PC-3 (cell line): ENCODE data around the gene C10orf95. TPM values are rescaled to one million over a fixed set of nuclear protein-coding genes. Genes with fewer than 3 reads are reported as not detected.
A peak's percentile ranks its signal among the peaks of the same experiment; 100 is the strongest.

Experiments
- ATAC-seq: fragments of 200-7000 bp; cut with Tn5 transposase; 2 replicates; pipeline ENCODE4 v1.9.1; 2020; ENCODE audit warnings: mild to moderate bottlenecking, moderate library complexity
- BruUV-seq: library from RNA; stranded (reverse); fragments of 400-500 nt; replicated peaks from 2 replicates; lab custom pipeline; 2021; lab: Mats Ljungman, UMichigan
- CTCF ChIA-PET: fragments of 300-600 bp; sonication (Branson Sonifier 250); formaldehyde crosslinking; loops from one replicate; lab custom pipeline; 2022; ENCODE audit warnings: antibody characterized with exemption; lab: Charles Lee
- POLR2A ChIA-PET: fragments of 300-600 bp; sonication (Branson Sonifier 250); formaldehyde crosslinking; loops from one replicate; lab custom pipeline; 2022; ENCODE audit warnings: antibody characterized with exemption; ENCODE audit not compliant: unreplicated experiment; lab: Charles Lee
- DNase-seq: peaks from one replicate; pipeline ENCODE4 v3.0.0-alpha.2; 2015
- H2AFZ ChIP-seq: fragments of 300-600 bp; sonication (generic); 2 replicates; pipeline ENCODE4 v1.6.0; 2016; ENCODE audit warnings: antibody characterized with exemption, low read length
- H3F3A ChIP-seq: fragments of 300-600 bp; sonication (generic); one replicate; pipeline ENCODE4 v1.6.0; 2017; ENCODE audit warnings: antibody characterized with exemption, low read length, control low read depth, mild to moderate bottlenecking; ENCODE audit not compliant: unreplicated experiment
- H3K27ac ChIP-seq: fragments of 300-600 bp; sonication (generic); 2 replicates; pipeline ENCODE4 v1.5.1; 2016; ENCODE audit warnings: mild to moderate bottlenecking, low read length
- H3K27me3 ChIP-seq: fragments of 300-600 bp; sonication (generic); 2 replicates; pipeline ENCODE4 v1.6.1; 2016; ENCODE audit warnings: low read length, mixed read lengths
- H3K36me3 ChIP-seq: fragments of 300-600 bp; sonication (generic); 2 replicates; pipeline ENCODE4 v1.6.1; 2016; ENCODE audit warnings: low read depth, mixed run types, low read length, mixed read lengths
- H3K4me1 ChIP-seq: fragments of 300-600 bp; sonication (generic); 2 replicates; pipeline ENCODE4 v1.5.1; 2016; ENCODE audit warnings: low read length; ENCODE audit not compliant: insufficient read depth
- H3K4me2 ChIP-seq: fragments of 300-600 bp; sonication (generic); 2 replicates; pipeline ENCODE4 v1.6.0; 2016; ENCODE audit warnings: low read length
- H3K4me3 ChIP-seq: fragments of 300-600 bp; sonication (generic); 2 replicates; pipeline ENCODE4 v1.5.1; 2016; ENCODE audit warnings: mild to moderate bottlenecking, low read length, mixed read lengths
- H3K79me2 ChIP-seq: fragments of 300-600 bp; sonication (generic); 2 replicates; pipeline ENCODE4 v1.6.1; 2017; ENCODE audit warnings: low read length, mixed read lengths
- H3K9ac ChIP-seq: fragments of 300-600 bp; sonication (generic); 2 replicates; pipeline ENCODE4 v1.6.0; 2016; ENCODE audit warnings: mild to moderate bottlenecking, low read length
- H3K9me2 ChIP-seq: fragments of 300-600 bp; sonication (generic); replicated peaks from 2 replicates; pipeline ENCODE4 v1.6.1; 2016; ENCODE audit warnings: mixed run types, low read length, mixed read lengths
- H3K9me3 ChIP-seq: fragments of 300-600 bp; sonication (generic); 2 replicates; pipeline ENCODE4 v1.6.1; 2016; ENCODE audit warnings: low read length, mixed read lengths
- H4K20me1 ChIP-seq: fragments of 300-600 bp; sonication (generic); 2 replicates; pipeline ENCODE4 v1.6.1; 2016; ENCODE audit warnings: low read length, mixed read lengths
- CTCF ChIP-seq: fragments of 300-600 bp; sonication (generic); conservative IDR thresholded peaks from 2 replicates; pipeline ENCODE4 v1.5.1; 2017; ENCODE audit warnings: antibody characterized with exemption, low read depth, mild to moderate bottlenecking, low read length
- EZH2 ChIP-seq: fragments of 300-600 bp; sonication (generic); IDR thresholded peaks from one replicate; pipeline ENCODE4 v1.6.1; 2017; ENCODE audit warnings: antibody characterized with exemption, mild to moderate bottlenecking, low read length; ENCODE audit not compliant: unreplicated experiment
- EZH2phosphoT487 ChIP-seq: fragments of 300-600 bp; sonication (generic); IDR thresholded peaks from 2 replicates; pipeline ENCODE4 v1.6.1; 2018; ENCODE audit warnings: mild to moderate bottlenecking, antibody characterized with exemption, low read length, borderline replicate concordance
- intact Hi-C: fragments of 100-400 bp; cut with micrococcal nuclease; formaldehyde crosslinking; loops from 2 replicates; pipeline ENCODE4 v1.9.0; 2023
- total RNA-seq: library from RNA; depleted of rRNA; stranded (reverse); fragments of >200 nt; gene quantifications from 2 replicates; pipeline ENCODE4 v1.2.3, GENCODE V29; 2014

C10orf95 gene
- total RNA-seq, 1 experiment from 2014 or later, result 1.9 TPM

GRCh38 chr10:102424916-102425315 is 26.4 kb downstream of the C10orf95 start:
- Histone ChIP-seq H3K4me3 (no peak overlapping the region), H3K27me3 (no peaks in the 10 kb centered on the region), H2AFZ (no peak overlapping the region), H3K27ac (no peak overlapping the region), H3F3A (no peaks in the 10 kb centered on the region), H3K36me3 (0 out of 2 replicates have a peak, but pooled peaks cover 4% of the 10 kb centered on the region), H3K9me3 (no peaks in the 10 kb centered on the region), H3K4me2 (no peak overlapping the region), H3K79me2 (peaks cover 11% of the 10 kb centered on the region; the same call in 1 of the 2 replicates), H3K4me1 (peaks cover 17% of the 10 kb centered on the region), H3K9ac (no peak overlapping the region), H3K9me2 (no peaks in the 10 kb centered on the region), H4K20me1 (no peaks in the 10 kb centered on the region)
- intact Hi-C loops, result no loop called here
- no peak for ATAC-seq
- no peak for DNase-seq
- POLR2A ChIA-PET, result no interaction called here
- CTCF ChIA-PET, result no interaction called here
- no TSS peak for BruUV-seq
- no peak for TF ChIP-seq CTCF
- no peak for TF ChIP-seq EZH2phosphoT487
- no peak for TF ChIP-seq EZH2

GRCh38 chr10:102424145-102424544 is 27.2 kb downstream of the C10orf95 start:
- Histone ChIP-seq H4K20me1 (no peaks in the 10 kb centered on the region), H3K4me1 (peaks cover 20% of the 10 kb centered on the region), H3K9me2 (no peaks in the 10 kb centered on the region), H3F3A (no peaks in the 10 kb centered on the region), H3K4me3 (no peak overlapping the region), H2AFZ (no peak overlapping the region), H3K27me3 (no peaks in the 10 kb centered on the region), H3K9ac (no peak overlapping the region), H3K79me2 (peaks cover 11% of the 10 kb centered on the region; the same call in 1 of the 2 replicates), H3K9me3 (no peaks in the 10 kb centered on the region), H3K36me3 (0 out of 2 replicates have a peak, but pooled peaks cover 4% of the 10 kb centered on the region), H3K27ac (no peak overlapping the region), H3K4me2 (no peak overlapping the region)
- DNase-seq, result no peak
- intact Hi-C loops, result no loop called here
- ChIA-PET CTCF (no interaction called here), POLR2A (no interaction called here)
- no TSS peak for BruUV-seq
- ATAC-seq, result no peak
- no peak for TF ChIP-seq EZH2phosphoT487
- no peak for TF ChIP-seq CTCF
- TF ChIP-seq EZH2, result no peak

- POLR2A ChIA-PET, result no interaction called here
- no peaks in the 10 kb centered on the region for H3K27me3 ChIP-seq
- 0 out of 2 replicates have a peak, but pooled peaks cover 4% of the 10 kb centered on the region for H3K36me3 ChIP-seq
- CTCF ChIA-PET, result interaction anchor here (0.6 kb wide), 1 partner anchor 1028 kb away, joined by 4 read pairs; no protein-coding TSS in a partner anchor
- no peaks in the 10 kb centered on the region for H3F3A ChIP-seq
- H3K27ac ChIP-seq, result no peak overlapping the region
- no peak overlapping the region for H3K9ac ChIP-seq
- no peak overlapping the region for H2AFZ ChIP-seq
- TF ChIP-seq EZH2 (no peak), CTCF (no peak), EZH2phosphoT487 (no peak)
- H4K20me1 ChIP-seq, result no peaks in the 10 kb centered on the region
- no peak overlapping the region for H3K4me3 ChIP-seq
- peak overlapping the region; percentile 92; the same call in 1 of the 2 replicates for H3K4me2 ChIP-seq
- DNase-seq, result no peak
- intact Hi-C loops, result no loop called here
- no peaks in the 10 kb centered on the region for H3K9me3 ChIP-seq
- BruUV-seq, result TSS peak; percentile 11
- H3K4me1 ChIP-seq, result peaks cover 20% of the 10 kb centered on the region
- peaks cover 11% of the 10 kb centered on the region; the same call in 1 of the 2 replicates for H3K79me2 ChIP-seq
- H3K9me2 ChIP-seq, result no peaks in the 10 kb centered on the region
- ATAC-seq, result no peak
Observed at GRCh38 chr10:102423372-102423968, 27.9 kb downstream of the C10orf95 start.
